ENCODE measurements around the gene PSTPIP1.

PSTPIP1 gene

DNA sequence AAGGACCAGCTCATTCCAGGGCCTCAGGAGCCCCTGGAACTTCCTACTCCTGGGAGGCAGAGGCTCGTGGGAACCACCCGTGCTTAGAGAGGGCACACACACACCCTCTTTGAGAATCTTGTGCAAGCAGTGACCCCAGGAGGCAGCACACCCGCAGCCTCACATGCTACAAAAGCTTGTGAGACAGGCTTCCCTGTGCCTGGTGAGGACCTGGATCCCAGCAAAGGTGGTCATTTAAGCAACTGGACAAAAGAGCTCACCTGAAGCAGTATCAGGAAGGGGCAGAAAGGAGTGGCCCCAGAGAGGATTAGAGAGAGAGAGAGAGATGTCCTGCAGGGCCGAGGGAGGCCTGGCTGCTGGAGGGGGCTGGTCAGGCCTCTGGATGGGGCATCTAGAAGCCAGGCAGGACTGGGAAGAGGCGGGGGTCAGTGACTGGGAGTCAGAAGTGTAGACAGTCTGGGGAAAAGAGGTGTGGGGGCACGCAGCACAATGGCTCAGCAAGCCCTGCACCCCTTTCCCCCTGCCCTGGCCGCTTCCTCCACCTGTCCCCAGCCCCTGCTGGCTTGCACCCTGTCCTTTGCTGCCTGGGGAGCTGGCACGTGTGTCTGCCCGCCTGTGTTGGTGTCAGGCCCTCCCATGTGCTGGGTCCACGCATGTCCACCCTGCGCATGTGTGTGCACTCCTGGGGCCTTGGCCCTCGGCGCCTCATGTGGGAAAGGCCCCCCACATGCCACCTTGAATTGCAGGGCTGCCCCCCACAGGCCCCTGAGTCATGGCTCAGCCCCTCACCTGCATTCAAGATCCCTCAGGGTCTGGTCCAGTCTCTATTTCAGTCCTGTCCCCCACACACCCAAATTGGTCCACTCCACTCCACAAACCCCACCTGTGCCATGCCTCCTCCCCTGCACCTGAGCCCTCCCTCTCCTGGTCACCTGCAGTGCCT lies 39.1 kb downstream of the PSTPIP1 start:
- TF ChIP-seq, protein P1, sequence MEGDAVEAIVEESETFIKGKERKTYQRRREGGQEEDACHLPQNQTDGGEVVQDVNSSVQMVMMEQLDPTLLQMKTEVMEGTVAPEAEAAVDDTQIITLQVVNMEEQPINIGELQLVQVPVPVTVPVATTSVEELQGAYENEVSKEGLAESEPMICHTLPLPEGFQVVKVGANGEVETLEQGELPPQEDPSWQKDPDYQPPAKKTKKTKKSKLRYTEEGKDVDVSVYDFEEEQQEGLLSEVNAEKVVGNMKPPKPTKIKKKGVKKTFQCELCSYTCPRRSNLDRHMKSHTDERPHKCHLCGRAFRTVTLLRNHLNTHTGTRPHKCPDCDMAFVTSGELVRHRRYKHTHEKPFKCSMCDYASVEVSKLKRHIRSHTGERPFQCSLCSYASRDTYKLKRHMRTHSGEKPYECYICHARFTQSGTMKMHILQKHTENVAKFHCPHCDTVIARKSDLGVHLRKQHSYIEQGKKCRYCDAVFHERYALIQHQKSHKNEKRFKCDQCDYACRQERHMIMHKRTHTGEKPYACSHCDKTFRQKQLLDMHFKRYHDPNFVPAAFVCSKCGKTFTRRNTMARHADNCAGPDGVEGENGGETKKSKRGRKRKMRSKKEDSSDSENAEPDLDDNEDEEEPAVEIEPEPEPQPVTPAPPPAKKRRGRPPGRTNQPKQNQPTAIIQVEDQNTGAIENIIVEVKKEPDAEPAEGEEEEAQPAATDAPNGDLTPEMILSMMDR (IDR thresholded peaks at IDR 0.05; ENCODE audit: low read depth, low read length), result no peak
- H3K4me3 ChIP-seq (ENCODE audit: low read depth, low read length), result no peak overlapping the region

DNA sequence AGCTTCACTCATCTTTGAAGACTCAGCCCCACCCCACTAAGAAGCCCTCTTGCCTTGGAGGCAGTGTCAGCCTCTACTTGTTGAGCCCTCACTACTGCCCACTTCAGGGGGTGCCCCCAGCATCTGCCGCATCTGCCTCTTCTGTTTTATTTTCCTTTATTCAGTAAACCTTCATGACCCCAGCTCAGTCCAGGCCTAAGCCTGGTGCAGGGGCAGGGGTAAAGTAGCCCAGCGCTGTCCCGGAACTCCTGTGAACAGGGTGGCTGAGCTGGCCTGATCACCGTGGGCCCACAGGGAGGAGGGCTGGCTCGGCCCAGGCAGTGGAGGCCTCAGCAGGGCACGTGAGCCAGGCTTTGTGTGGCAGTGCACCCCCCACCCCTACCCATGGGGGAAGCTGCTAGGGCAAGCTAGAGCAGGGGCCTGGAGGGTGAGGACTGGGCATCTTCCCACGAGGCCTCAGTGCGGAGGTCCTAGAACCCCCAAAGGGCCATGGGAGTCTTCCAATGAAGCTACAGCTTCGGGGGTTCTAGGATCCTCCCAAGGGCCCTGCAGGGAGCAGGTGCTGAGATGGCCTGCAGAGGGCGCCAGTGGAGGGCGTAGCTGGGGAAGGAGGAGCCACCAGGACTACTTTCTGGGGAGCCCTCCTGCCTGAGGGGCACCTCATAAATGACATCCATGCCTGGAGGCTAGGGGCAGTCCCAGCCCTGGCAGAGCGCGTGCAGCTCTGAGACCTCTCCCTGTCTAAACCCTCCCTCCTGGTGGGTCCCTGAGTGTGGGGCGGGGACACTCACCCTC lies 40.0 kb downstream of the PSTPIP1 start:
- TF ChIP-seq, protein P1 (IDR thresholded peaks at IDR 0.05; ENCODE audit: low read depth, low read length), result peak; percentile 73
- no peak overlapping the region for H3K4me3 ChIP-seq (ENCODE audit: low read depth, low read length)

DNA sequence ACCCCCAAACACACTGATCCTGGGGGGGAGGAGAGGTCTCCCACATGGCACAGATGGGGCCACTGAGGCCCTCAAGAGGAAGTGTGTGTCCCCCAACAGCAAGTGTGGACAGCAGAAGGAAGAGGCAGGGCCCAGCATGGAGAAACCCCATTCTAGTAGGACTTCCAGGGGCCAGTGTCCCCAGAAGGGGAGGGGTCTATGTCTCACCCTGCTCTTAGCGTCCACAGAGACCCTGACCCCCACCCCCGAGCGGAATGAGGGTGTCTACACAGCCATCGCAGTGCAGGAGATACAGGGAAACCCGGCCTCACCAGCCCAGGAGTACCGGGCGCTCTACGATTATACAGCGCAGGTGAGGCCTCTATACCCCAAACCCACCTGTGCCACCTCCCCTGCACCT lies 40.7 kb downstream of the PSTPIP1 start:
- TF ChIP-seq, protein P1 (IDR thresholded peaks at IDR 0.05; ENCODE audit: low read depth, low read length), result no peak
- no peak overlapping the region for H3K4me3 ChIP-seq (ENCODE audit: low read depth, low read length)

DNA sequence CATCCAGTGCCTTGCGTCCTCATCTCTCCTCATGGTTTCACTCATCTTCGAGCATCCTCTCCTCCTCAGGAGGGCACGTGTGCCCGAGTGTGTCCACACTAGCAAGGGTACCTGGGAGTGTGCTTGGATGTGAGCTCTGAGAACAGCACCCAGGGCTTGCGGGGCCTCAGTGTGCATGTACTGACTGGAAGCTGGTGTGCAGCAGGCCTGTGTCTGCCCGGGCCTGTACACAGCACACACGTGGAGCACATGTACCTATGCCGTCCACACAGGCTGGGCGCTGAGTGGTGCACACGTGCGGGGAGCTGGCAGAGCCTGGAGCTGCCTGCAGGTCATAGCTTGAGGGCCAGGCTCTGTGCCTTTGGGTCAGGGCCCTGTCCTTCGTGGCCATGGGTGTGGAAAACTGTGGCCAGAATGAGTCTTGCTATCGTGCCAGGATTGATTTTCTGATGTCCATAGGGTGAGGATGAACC lies 41.1 kb downstream of the PSTPIP1 start:
- TF ChIP-seq, protein P1 (IDR thresholded peaks at IDR 0.05; ENCODE audit: low read depth, low read length), result no peak
- no peak overlapping the region for H3K4me3 ChIP-seq (ENCODE audit: low read depth, low read length)

DNA sequence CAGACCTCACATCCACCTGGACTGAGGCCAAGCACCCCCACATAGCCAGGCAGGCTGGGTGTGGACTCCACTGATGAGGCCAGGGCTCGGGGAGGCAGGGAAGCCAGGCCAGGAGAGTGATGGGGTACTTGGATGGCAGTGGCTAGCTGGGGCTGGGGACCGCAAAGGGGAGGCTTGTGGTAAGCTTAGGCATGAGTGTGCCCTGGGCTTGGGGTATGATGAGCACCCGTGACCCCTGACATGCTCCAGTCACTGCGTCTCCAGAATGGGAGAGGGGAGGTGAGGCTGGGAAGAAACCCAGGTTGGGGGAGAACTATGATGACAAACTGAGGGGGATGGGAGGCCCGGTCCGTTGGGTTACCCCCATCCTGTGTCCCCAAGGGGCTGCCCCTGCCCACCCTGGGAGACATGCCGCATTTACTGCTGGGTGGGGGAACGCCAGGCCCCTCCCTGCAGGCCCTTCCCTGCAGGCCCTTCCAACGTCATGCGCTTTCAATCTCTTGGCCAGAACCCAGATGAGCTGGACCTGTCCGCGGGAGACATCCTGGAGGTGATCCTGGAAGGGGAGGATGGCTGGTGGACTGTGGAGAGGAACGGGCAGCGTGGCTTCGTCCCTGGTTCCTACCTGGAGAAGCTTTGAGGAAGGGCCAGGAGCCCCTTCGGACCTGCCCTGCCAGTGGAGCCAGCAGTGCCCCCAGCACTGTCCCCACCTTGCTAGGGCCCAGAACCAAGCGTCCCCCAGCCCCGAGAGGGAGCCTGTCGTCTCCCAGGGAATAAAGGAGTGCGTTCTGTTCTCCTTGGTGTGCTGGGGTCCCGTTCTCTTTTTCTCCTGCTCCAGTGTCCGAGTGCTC lies 41.8 kb downstream of the PSTPIP1 start:
- TF ChIP-seq, protein P1 (IDR thresholded peaks at IDR 0.05; ENCODE audit: low read depth, low read length), result no peak
- H3K4me3 ChIP-seq (ENCODE audit: low read depth, low read length), result no peak overlapping the region

DNA sequence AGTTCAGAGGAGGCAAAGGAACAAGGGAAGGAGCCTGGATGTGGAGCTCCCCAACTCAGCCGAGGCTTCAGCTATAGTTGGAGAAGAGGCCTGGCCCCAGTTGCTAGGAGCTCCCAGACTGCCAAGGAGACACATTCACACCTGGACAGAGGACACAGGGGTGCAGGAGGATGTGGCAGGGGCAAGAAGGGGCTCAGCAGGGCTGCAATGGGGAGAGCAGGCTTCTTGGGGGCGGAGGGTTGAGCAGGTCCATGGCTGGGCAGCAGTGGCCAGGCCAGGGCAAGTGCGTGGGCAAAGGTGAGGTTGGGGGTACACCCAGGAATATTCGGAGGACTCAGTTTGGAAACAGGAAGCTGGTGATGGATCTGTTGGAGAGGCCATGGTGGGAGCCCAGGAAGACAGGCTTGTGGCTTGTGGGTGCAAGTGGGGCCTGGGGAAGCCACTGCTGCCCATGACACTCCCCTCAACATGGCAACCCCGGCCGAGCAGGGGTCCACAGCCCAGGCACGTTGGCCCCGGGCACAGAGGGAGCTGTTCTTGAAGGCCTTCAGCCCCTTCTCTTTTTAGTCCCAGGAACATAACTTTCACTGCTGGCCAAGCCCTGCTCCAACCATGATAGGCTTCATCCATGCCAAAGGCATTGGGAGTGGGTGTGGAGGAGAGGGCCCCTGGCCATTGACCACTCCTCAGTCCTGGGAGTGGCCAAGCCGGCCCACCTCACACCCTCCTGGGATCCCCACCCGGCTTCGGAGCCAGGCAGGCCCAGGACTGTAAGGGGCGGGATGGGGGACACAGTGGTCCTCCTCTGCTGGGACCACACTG lies 42.7 kb downstream of the PSTPIP1 start:
- TF ChIP-seq, protein P1 (IDR thresholded peaks at IDR 0.05; ENCODE audit: low read depth, low read length), result no peak
- H3K4me3 ChIP-seq (ENCODE audit: low read depth, low read length), result no peak overlapping the region
